GM12878 (cell line): ENCODE data around the gene ENDOD1. TPM values are rescaled to one million over a fixed set of nuclear protein-coding genes. Genes with fewer than 3 reads are reported as not detected.

Experiments used
- ATAC-seq: fragments of 200-7000 bp; cut with Tn5 transposase; 3 replicates; pipeline ENCODE4 v1.9.1; 2020; ENCODE audit warnings: mild to moderate bottlenecking, moderate library complexity
- BruUV-seq: library from RNA; stranded (reverse); fragments of 400-500 nt; replicated peaks from 2 replicates; lab custom pipeline; 2021; lab: Mats Ljungman, UMichigan
- CTCF ChIA-PET: fragments of 300-600 bp; sonication (Branson Sonifier 250); formaldehyde crosslinking; extraction: SDS; loops from one replicate; lab custom pipeline; 2021; ENCODE audit warnings: inconsistent platforms; lab: Yijun Ruan, JAX
- POLR2A ChIA-PET: fragments of 350-600 bp; formaldehyde crosslinking; extraction: SDS; loops from one replicate; lab custom pipeline; 2021; ENCODE audit warnings: inconsistent platforms; lab: Charles Lee
- RAD21 ChIA-PET: fragments of 300-600 bp; sonication (Branson Sonifier 250); formaldehyde crosslinking; loops from one replicate; lab custom pipeline; 2023; ENCODE audit warnings: antibody characterized with exemption; ENCODE audit not compliant: unreplicated experiment; lab: Charles Lee
- SMC1A ChIA-PET: fragments of 300-600 bp; sonication (Branson Sonifier 250); formaldehyde crosslinking; loops from one replicate; lab custom pipeline; 2023; ENCODE audit not compliant: unreplicated experiment, uncharacterized antibody; lab: Charles Lee
- DNase-seq: peaks from one replicate; pipeline ENCODE4 v3.0.0-alpha.2; 2011; ENCODE audit warnings: low read depth, low spot score
- FAIRE-seq: peaks from 3 replicates; lab custom pipeline; 2011; peaks lifted over from hg19 to GRCh38; lab: Jason Lieb, UNC
- H2AFZ ChIP-seq: 2 replicates; pipeline ENCODE4 v1.6.0; 2011; ENCODE audit warnings: low read depth, low read length, control low read depth; ENCODE audit not compliant: control insufficient read depth
- H3K27ac ChIP-seq: 2 replicates; pipeline ENCODE4 v1.5.1; 2011; ENCODE audit warnings: control low read depth; ENCODE audit not compliant: control insufficient read depth, insufficient read depth
- H3K27me3 ChIP-seq, 2 experiments: replicated peaks in 1 of 2; 2 replicates each; pipeline versions ENCODE4 v1.6.0 to v1.6.1; 2011; ENCODE audit warnings: low read length in 1 of 2; ENCODE audit not compliant: control insufficient read depth in 2 of 2, insufficient read depth in 2 of 2
- H3K36me3 ChIP-seq, 2 experiments: 2 replicates each; pipeline ENCODE4 v1.5.1; 2011; ENCODE audit warnings: low read length in 1 of 2; ENCODE audit not compliant: control insufficient read depth in 2 of 2, insufficient read depth in 2 of 2
- H3K4me1 ChIP-seq: 2 replicates; pipeline ENCODE4 v1.6.1; 2011; ENCODE audit warnings: mild to moderate bottlenecking, low read length, moderate library complexity, mixed read lengths; ENCODE audit not compliant: control insufficient read depth, insufficient read depth
- H3K4me2 ChIP-seq: 2 replicates; pipeline ENCODE4 v1.6.0; 2011; ENCODE audit warnings: control low read depth; ENCODE audit not compliant: control insufficient read depth, insufficient read depth
- H3K4me3 ChIP-seq: fragments of 200-600 bp; sonication (generic); 2 replicates; pipeline ENCODE4 v1.5.1; 2016
- H3K79me2 ChIP-seq: 2 replicates; pipeline ENCODE4 v1.6.0; 2011; ENCODE audit warnings: low read length; ENCODE audit not compliant: control insufficient read depth, insufficient read depth
- H3K9ac ChIP-seq: 2 replicates; pipeline ENCODE4 v1.8.0; 2011; ENCODE audit warnings: low read length, control low read depth, mixed read lengths; ENCODE audit not compliant: control insufficient read depth, insufficient read depth
- H3K9me3 ChIP-seq: replicated peaks from 3 replicates; pipeline ENCODE4 v1.5.1; 2011; ENCODE audit warnings: mild to moderate bottlenecking, low read length; ENCODE audit not compliant: control insufficient read depth, insufficient read depth
- H4K20me1 ChIP-seq: 2 replicates; pipeline ENCODE4 v1.6.0; 2011; ENCODE audit not compliant: control insufficient read depth, insufficient read depth
- BRCA1 ChIP-seq: IDR thresholded peaks from 2 replicates; pipeline ENCODE4 v1.6.1; 2011; ENCODE audit warnings: low read depth, low read length, improper control_type of control experiment
- CTCF ChIP-seq, 3 experiments: IDR thresholded peaks in 2 of 3; conservative IDR thresholded peaks in 1 of 3; 2 replicates each; pipeline ENCODE4 v1.5.1; 2011; ENCODE audit warnings: low read depth in 3 of 3, low read length in 3 of 3, mild to moderate bottlenecking in 3 of 3, control low read depth in 2 of 3, moderate library complexity in 2 of 3, inconsistent platforms in 1 of 3, mixed read lengths in 1 of 3; ENCODE audit not compliant: control insufficient read depth in 2 of 3, insufficient read depth in 1 of 3; ENCODE audit errors: extremely low read depth in 1 of 3
- FOXK2 ChIP-seq: fragments of 450-650 bp; IDR thresholded peaks from 2 replicates; pipeline ENCODE4 v1.6.1; 2017; ENCODE audit warnings: mild to moderate bottlenecking, moderate library complexity
- IKZF1 ChIP-seq: fragments of 450-650 bp; conservative IDR thresholded peaks from 2 replicates; pipeline ENCODE4 v1.6.1; 2017; ENCODE audit warnings: antibody characterized with exemption, mild to moderate bottlenecking
- IRF3 ChIP-seq: fragments of 450-650 bp; IDR thresholded peaks from 2 replicates; pipeline ENCODE4 v1.6.1; 2014; ENCODE audit warnings: mild to moderate bottlenecking
- NFIC ChIP-seq: IDR thresholded peaks from 2 replicates; pipeline ENCODE4 v1.6.1; 2012; ENCODE audit warnings: low read depth, mild to moderate bottlenecking, inconsistent platforms, low read length, moderate library complexity
- RCOR1 ChIP-seq: conservative IDR thresholded peaks from 2 replicates; pipeline ENCODE4 v1.6.1; 2012; ENCODE audit warnings: low read depth, low read length, improper control_type of control experiment
- SUZ12 ChIP-seq: fragments of 200-600 bp; sonication (generic); IDR thresholded peaks from one replicate; pipeline ENCODE4 v1.6.1; 2018; ENCODE audit warnings: antibody characterized with exemption, mild to moderate bottlenecking; ENCODE audit not compliant: unreplicated experiment
- ZBED1 ChIP-seq: IDR thresholded peaks from 2 replicates; pipeline ENCODE4 v1.6.1; 2016; ENCODE audit warnings: borderline replicate concordance
- WGBS: methylation state at CpG from one replicate; pipeline ENCODE4 v1.1.6; 2016; ENCODE audit warnings: low lambda C conversion rate; ENCODE audit not compliant: insufficient replicate concordance, insufficient coverage; ENCODE audit errors: missing lambda C conversion rate; 5-methylcytosine and 5-hydroxymethylcytosine counted together
- in situ Hi-C: fragments of 300-500 bp; cut with MboI; formaldehyde crosslinking; loops from 9 replicates; pipeline ENCODE4 v1.14.3; 2018; ENCODE audit warnings: mixed read lengths
- intact Hi-C: fragments of 100-400 bp; cut with micrococcal nuclease; formaldehyde crosslinking; loops from one replicate; pipeline ENCODE4 v1.14.2; 2022; ENCODE audit not compliant: unreplicated experiment
- polyA plus RNA-seq, 11 experiments: library from polyadenylated mRNA; depleted of rRNA in 4 of 11; unstranded in 6 of 11; stranded (reverse) in 5 of 11; fragments of >200 nt; fragmentation: Nextera tagmentation in 4 of 11; fragmentation: Illumina TruSeq in 1 of 11; extraction: Ambion mirVana in 4 of 11; extraction: Trizol in 1 of 11; gene quantifications; 1 replicate in 1 of 11; 2 replicates in 10 of 11; pipeline versions ENCODE4 v1.2.1 to v1.2.3, GENCODE V29; 2011 to 2016; ENCODE audit warnings: inconsistent platforms in 2 of 11, missing spikeins in 2 of 11, low read depth in 1 of 11
- total RNA-seq, 4 experiments: library from RNA; depleted of rRNA in 3 of 4; stranded (reverse); fragments of >200 nt in 3 of 4; fragmentation: Illumina TruSeq in 1 of 4; extraction: Trizol in 1 of 4; gene quantifications; 2 replicates each; pipeline versions ENCODE4 v1.2.1 to v1.2.3, GENCODE V29; 2013 to 2021

ENDOD1 gene
- total and polyA plus RNA-seq, 10 of the 15 experiments (the other 5 are each of a cell fraction or from before 2014, with no cell fraction given), result 6.0 to 30.0 (median 12.1) TPM

DNA sequence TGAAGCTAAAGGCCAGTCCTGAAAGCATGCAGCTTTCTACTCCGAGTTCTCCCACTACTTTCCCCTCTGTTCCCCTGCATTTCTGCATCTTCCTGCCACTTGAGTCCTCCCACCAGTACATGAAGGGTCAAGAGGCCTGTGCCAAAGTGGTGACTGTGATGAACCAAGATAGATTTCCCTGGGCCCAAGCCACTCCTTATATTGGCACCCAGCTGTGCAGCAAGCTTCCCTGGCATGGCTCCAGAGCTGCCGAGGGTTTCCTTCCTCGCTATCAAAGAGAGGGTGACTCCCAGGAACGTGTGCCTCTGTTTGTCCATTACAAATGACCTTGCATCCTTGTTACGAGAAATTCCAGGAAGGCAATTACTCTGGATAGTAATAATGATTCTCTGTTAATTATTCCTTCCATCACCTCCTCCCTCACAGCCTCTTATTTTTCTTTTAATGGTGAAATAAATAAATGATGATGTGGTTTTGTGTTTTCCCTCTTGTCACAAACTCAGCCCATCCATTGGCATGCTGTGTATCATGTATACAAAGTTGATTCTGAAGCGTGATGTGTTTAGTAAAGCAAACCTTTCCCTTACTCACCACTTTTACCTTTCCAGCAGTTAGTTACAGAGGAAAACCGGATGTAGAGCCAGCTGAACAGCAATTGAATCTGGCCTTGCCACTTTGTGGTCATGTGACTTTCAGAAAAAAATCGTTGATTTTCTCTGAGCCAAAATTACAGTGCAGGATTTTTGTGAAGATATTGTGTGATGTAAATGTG, 14.7 kb upstream of the ENDOD1 start:
- in situ Hi-C loops (no loop called here), intact Hi-C loops (no loop called here)
- FAIRE-seq, result no peak
- RAD21 ChIA-PET, result interaction anchor here (8.9 to 11.8 kb wide), 2 partner anchors 18 to 64 kb away, joined by 110 to 244 read pairs; partner anchors contain the start of gene ENDOD1
- no peak overlapping the region for H2AFZ ChIP-seq
- H3K27ac ChIP-seq, result no peak overlapping the region
- TF ChIP-seq RCOR1, result no peak
- no peak for TF ChIP-seq FOXK2
- no peak for TF ChIP-seq IKZF1
- no peak for TF ChIP-seq SUZ12
- TF ChIP-seq CTCF (IDR thresholded peaks at IDR 0.05 in 2 of 3, conservative IDR thresholded peaks at IDR 0.05 in 1 of 3; ENCODE audit: control insufficient read depth in 2 of 3, extremely low read depth in 1 of 3, insufficient read depth in 1 of 3, low read depth in 3 of 3, low read length in 3 of 3), result no peak
- no peak for TF ChIP-seq BRCA1
- no peak for TF ChIP-seq NFIC
- no peak for TF ChIP-seq ZBED1
- no peak for TF ChIP-seq IRF3
- CTCF ChIA-PET, result interaction anchor here (1.6 to 14.4 kb wide), 3 partner anchors 8 to 72 kb away, joined by 8 to 459 read pairs (median 9); partner anchors contain the start of genes ENDOD1 and SRSF8
- 0 out of 2 replicates have a peak, but pooled peaks cover 3% of the 10 kb centered on the region for H3K4me1 ChIP-seq
- peaks cover 2% of the 10 kb centered on the region; the same call in 1 of the 2 replicates for H3K79me2 ChIP-seq
- no peak overlapping the region for H3K9ac ChIP-seq
- ATAC-seq, result no peak
- H3K4me3 ChIP-seq, result no peak overlapping the region
- H3K4me2 ChIP-seq, result no peak overlapping the region
- no peak for DNase-seq
- 0 out of 4 replicates have a peak, but pooled peaks cover 0 to 4% of the 10 kb centered on the region in 2 experiments for H3K36me3 ChIP-seq
- H3K9me3 ChIP-seq, result no peaks in the 10 kb centered on the region
- H4K20me1 ChIP-seq, result no peaks in the 10 kb centered on the region
- H3K27me3 ChIP-seq, result no peaks in the 10 kb centered on the region
- no TSS peak for BruUV-seq
- SMC1A ChIA-PET, result interaction anchor here (2.2 to 14.9 kb wide), 3 partner anchors 10 to 75 kb away, joined by 10 to 315 read pairs (median 158); partner anchors contain the start of gene ENDOD1
- WGBS, result 54% methylated on average over 8 of the region's 8 CpGs
- POLR2A ChIA-PET, result interaction anchor here (11.1 kb wide), 1 partner anchor 16 kb away, joined by 139 read pairs; the partner anchor contains the start of gene ENDOD1
